GM19240 (cell line): ENCODE data around the gene RPL22L1.
"Not testable (repeated sequence)": the region's sequence is repeated elsewhere in the genome, so short reads cannot be mapped to it uniquely, and the experiment has no call there.

Source experiments
- DNase-seq: peaks from one replicate; pipeline ENCODE4 v3.0.0; 2011; ENCODE audit warnings: low spot score; ENCODE audit not compliant: insufficient read length

RPL22L1 gene

GRCh38 chr3:170878688-170879087 is 8.7 kb upstream of the RPL22L1 start:
- not testable (repeated sequence) for DNase-seq

DNA sequence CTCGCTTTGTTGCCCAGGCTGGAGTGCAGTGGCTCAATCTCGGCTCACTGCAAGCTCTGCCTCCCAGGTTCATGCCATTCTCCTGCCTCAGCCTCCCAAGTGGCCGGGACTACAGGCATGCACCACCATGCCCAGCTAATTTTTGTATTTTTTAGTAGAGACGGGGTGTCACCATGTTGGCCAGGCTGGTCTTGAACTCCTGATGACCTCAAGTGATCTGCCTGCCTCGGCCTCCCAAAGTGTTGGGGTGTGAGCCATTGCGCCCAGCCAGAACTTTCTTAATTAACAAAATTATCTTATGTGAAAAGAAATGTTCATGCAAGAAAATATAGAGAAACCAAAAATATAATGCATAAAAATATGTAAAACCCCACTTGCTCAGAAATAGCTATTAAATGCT is 7.3 kb upstream of the RPL22L1 start:
- DNase-seq = not testable (repeated sequence)

DNA sequence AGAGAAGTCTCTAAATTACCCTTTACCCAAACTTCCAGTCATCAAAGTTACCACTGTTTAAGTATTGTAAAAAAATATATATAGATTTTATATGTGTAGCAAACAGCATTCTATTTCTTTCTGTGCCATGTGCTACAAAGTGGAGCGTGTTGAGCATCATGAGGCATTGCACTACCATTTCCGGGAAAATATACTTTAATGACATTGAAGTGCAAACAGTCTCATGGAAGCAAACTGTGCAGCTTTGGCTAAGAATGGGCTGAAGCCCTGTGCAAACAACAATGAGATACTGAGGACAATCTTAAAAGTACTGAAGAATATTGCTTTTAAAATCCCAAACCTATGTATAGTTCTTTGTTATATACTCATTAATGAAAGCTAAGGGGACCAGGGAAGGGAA is 6.5 kb upstream of the RPL22L1 start:
- DNase-seq = no peak

DNA sequence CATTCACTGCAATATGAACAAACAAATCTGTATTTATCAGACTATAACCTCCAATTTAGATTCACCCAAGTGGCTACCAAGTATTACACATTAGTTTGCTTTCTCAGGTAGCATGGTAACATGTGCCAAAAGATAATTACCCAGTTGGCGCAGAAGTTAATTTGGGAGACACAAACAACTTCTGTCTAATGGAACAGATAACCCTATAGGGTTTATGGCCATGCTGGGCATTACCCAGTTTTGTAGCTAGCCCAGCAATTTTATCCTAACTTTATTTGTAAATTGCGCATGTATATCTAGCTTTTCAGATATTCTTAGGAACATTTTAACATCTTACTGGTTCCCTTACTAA is 780 bp downstream of the RPL22L1 start:
- no peak for DNase-seq

DNA sequence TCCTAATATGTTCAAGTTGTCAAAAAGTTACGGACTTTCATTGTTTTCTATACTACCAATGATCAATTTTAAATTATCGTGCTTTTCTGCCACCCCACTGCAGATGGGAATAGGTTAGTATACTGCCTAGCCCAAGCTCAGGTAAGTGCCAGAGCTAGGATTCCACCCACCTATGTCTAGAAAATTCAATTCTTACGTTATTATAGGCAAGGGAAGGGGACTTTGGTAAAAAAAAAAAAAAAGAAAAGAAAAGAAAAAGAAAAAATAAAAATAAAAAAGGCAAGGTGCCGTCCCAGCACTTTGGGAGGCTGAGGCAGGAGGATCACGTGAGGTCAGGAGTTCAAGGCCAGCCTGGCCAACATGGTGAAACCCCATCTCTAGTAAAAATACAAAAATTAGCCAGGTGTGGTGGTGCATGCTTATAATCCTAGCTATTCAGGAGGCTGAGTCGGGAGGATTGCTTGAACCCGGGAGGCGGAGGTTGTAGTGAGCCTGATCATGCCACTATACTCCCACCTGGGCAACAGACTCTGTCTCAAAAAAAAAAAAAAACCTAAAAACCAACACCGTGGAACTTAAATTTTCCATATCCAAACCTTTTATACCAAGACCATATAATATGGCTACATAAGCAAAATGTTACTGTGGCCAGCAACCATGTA is 1.3 kb downstream of the RPL22L1 start:
- no peak for DNase-seq

- DNase-seq = no peak
Observed at GRCh38 chr3:170867143-170867937, 2.7 kb downstream of the RPL22L1 start.

GRCh38 chr3:170866499-170866898 is 3.5 kb downstream of the RPL22L1 start:
- DNase-seq = no peak

GRCh38 chr3:170865209-170866094 is 4.5 kb downstream of the RPL22L1 start:
- DNase-seq = no peak

- DNase-seq = no peak
Observed at GRCh38 chr3:170864525-170865208, 5.3 kb downstream of the RPL22L1 start.

- no peak for DNase-seq
Observed at GRCh38 chr3:170863816-170864215, 6.2 kb downstream of the RPL22L1 start.

DNA sequence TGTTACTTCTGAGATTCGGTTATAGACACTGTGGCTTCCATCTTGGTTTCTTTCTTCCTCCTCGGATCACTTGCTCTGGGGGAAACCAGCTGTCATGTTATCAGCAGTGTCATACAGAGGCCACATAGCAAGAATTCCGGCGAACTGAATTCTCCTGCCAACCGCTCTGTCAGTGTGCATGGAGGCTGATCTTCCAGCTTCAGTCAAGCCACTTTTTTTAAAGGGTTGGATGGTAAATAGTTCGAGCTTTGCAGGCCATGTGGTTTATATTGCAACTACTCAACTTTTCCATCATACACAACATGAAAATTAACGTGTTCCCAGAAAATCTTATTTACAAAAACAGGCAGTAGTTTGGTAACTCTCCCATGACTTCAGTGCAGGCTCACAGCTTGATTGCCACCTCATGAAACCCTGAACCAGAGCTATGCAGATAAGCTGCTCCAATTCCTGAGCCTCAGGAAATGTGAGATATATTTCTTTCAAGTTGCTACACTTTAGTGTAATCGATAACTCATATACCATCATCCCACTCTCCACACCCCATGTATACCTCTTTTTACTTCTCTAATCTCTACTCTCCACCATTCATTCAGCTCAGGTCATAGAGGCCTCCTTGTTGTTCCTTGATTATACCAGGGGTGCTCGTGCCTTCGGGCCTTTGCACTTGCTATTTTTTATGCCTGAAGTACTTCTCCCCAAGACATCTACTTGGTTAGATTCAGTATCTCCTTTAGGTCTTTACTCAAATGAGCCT is 7.2 kb downstream of the RPL22L1 start:
- DNase-seq = no peak

GRCh38 chr3:170858599-170858998 is 11.4 kb downstream of the RPL22L1 start:
- DNase-seq = no peak

DNA sequence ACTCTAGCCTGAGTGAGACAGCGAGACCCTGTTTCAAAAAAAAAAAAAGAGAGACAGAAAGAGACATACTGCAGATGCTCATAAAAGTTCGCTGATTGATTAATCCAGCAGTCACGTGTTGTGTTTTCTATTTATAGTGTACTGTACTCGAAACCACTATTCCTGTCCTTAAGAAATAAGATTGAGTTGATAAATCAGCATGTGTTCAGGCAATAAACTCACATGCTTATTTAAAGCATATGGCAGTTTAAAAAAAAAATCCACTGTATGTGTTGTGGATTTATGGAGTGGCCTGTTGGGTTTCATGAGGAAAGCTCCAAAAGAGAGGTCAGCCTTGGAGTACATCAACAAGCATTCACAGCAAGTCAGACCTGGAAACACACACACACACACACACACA is 17.7 kb downstream of the RPL22L1 start:
- no peak for DNase-seq

GRCh38 chr3:170848292-170848917 is 21.6 kb downstream of the RPL22L1 start:
- no peak for DNase-seq

DNA sequence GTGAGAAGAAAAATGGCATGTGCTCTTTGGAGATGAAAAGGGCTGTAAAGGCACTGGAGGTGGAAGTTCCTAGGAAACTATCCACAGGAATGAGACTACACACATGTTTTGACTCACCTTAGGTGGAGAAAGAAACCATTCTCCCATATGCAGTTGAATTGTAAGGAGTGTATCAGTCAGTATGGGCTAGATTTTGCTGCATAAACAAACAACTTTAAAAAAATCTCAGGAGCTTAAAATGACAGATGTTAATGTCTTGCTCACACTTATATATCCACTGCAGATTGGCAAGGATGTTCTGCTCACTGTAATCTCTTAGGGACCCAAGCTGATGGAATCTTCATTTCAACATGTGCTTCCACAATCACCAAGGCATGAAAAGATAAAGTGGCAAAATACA is 25.6 kb downstream of the RPL22L1 start:
- no peak for DNase-seq

DNA sequence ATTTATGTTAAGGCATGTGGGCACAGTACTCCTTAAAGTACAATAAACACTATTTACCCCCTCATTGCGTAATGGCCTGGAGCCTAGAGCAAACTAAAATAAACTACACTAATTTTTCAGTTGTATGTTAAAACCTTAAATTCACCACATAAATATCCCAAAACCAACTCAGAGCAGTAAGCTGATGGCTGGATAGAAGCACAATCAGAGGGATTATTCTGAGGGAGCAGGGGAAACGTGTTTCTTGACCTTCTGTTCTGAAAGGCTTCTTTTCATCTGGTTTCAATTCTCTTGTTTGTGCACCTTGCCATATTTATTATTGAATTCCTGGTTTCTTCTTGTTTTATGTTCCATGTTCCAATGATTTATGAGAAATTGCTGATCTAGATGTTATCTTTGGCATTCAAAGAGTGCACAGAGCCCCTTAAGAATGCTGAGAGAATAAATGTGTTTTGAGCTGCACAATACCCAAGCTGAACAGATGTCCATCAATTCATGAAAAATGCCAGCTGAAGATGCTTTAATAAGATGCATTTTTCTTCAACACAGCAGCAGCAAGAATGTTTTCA is 29.6 kb downstream of the RPL22L1 start:
- no peak for DNase-seq

GRCh38 chr3:170839518-170840100 is 30.4 kb downstream of the RPL22L1 start:
- no peak for DNase-seq

DNA sequence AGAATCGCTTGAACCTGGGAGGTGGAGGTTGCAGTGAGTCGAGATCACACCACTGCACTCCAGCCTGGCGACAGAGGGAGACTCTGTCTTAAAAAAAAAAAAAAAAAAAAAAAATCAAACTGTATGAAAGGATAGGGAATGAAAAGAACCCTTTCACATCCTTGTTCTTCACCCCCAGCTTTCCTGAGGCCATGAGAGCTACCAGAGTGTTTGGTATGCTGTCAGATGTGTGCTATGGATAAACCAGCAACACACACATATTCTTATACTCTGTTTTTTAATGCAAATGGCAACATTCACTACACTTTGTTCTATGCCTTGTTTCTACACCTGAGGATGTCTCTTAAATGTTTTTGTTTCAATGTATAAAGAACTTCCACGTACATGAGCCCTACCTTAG is 33.5 kb downstream of the RPL22L1 start:
- no peak for DNase-seq

DNA sequence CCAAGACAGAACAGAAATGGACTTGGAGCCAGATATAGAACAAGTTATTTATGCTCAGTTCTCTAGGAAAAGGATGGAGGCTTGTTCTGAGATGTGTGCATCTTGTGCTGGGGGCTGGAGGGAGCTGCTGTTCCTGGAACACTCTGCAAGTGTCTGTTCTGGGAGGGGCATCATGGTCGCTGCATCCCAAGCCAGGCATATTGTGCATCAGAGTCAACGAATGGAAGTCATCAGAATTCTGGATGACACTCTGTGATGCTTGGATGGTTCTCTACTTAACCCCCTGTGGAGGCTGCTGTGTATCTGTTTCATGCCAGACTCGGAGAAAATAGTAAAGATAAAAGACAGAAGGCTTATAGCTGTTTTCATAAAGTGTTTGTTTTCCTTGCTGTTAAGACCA is 34.7 kb downstream of the RPL22L1 start:
- no peak for DNase-seq

- DNase-seq = no peak
Observed at GRCh38 chr3:170830580-170830979, 39.4 kb downstream of the RPL22L1 start.
